Stimulated activated CD8-positive, alpha-beta memory T cell treated with anti-CD3 and anti-CD28 coated beads, Interleukin-7, amount 100 ng/mL, for 1 hour (primary cell): ENCODE results near the gene PRSS2.
"Not testable (repeated sequence)": the region's sequence is repeated elsewhere in the genome, so short reads cannot be mapped to it uniquely, and the experiment has no call there.

Experiments
- DNase-seq, 2 donors: peaks; one replicate each; pipeline ENCODE4 v3.0.0-alpha.2; 2020; ENCODE audit warnings: low read depth in 2 of 2

PRSS2 gene

DNA sequence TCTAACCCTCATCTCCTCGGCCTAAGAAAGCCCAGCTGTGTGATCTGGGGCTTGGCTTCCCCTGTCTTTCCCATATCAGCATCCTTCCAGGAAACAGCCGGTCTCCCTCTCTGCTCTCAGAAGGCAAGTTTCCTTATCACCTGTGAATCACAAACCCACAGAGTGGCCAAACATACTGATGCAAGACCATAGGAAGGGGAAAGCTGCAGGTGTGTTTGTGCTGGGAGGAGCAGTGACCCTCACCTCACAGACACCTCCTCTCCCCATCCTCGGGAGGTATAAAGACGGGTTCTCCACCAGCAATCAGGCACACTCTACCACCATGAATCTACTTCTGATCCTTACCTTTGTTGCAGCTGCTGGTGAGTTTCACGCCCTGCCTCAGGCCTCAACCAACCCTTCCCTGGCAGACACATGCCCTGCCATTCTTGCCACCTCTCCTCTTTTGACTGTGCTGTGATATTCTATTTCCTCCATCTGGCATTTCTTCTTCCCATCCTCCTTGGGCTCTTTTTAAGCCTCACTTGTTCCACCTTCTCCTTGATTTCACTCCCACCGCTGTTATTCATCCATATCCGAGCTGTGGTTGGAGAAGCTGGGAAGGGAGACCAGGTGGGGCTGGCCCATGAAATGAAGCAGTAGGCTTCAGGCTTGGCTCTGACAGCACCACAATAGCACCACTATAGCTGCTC is at the start of gene PRSS2:
PRSS2 (plus strand) TSS at position 310 of the 692 bp plus-strand sequence; CDS start at position 323, 13 bp downstream.
- no peak for DNase-seq

DNA sequence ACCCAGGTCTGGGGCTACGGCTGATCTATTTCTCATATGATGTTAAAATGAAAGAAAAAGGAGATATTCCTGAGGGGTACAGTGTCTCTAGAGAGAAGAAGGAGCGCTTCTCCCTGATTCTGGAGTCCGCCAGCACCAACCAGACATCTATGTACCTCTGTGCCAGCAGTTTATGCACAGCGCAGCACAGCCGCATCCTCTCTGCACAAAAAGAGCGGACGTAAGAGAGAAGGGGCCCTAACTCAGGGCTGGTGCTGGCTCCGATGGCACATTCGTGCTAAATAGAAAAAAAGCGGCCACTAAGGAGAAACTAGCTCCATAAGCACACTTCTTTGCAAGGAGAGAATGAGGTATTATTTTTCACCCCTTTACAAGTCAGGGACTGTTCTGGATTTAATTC is 49.8 kb upstream of the PRSS2 start:
- no peak for DNase-seq

DNA sequence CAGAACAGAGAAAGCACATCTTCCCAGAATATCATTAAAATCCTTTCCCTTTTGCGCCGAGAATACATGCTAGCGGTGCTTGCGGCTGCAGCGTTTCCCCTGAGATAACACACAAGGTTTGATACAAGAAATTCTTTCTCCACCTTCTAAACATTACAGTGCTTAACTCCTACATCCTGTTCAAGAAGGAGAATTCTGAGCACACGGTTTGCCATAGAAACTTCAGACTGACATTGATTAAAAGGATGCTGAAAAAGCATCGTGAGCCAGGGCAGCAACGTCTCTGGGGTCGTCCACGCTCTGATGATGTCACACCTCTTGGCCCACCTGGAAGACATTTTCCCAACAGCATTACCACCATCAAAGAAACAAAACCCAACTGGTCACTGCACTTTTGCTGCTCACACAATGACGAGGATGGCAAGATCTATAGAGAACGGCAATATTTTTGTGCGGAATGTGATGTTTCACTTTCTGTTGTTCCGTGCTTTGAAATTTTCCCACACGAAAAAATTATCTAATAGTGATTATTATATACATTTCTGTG is 48.4 kb upstream of the PRSS2 start:
- no peak for DNase-seq

DNA sequence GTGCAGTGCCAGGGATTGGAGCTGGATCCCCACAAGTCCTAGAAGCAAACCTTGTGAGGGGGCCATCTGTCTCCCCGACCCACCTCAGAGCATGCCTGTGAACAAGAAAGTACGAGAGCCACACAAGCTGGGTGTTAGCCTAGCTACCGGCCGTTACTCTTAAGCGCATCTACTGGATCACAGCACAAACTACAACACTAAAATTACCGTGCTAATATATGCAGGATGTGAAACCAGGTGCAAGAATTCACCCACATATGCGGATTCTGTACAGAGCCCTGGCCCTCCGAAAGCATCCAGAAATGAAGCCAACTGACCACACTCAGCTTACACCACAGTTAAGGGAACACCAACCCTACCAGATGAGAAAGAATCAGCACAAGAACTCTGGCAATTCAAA is 37.5 kb upstream of the PRSS2 start:
- no peak for DNase-seq

DNA sequence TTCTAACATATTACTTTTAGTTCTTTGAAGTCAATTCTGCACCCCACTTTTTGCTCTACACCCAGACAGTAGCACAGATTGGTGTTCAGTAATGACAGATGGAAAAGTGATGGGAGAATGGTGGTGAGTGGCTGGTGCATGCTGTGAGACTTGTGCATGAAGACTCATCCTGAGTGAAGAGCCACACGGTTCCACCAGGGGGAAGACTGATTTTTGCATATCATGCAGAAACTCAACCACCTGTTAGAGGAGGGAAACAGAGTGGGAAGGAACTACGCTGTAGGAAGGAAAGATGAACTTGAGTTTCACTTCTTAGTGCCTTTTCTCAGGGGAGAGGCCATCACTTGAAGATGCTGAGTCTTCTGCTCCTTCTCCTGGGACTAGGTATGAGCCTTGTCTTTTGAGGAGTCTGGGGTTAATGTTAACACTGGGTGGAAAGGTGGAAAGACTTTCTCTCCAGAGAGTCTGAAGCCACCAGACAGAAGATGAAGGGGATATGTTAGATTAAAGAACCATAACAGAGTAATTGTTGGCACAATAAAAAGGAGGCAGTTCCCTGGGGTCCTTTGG is 30.8 kb upstream of the PRSS2 start:
- DNase-seq = no peak

DNA sequence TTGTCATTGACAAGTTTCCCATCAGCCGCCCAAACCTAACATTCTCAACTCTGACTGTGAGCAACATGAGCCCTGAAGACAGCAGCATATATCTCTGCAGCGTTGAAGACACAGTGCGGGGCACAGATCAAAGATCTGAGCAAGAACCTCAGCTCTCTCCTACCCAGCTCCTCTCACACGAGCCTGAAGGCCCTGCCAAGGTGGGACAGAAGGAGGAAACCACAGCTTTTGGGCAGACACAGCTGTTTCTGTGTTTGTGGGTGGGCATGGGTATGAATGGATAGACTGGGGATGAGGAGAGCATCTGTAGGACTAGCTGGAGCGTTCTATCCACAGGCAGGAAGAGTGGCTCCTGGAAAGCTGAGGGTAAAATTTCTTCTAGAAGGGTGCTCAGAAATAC is 30.0 kb upstream of the PRSS2 start:
- DNase-seq = no peak

DNA sequence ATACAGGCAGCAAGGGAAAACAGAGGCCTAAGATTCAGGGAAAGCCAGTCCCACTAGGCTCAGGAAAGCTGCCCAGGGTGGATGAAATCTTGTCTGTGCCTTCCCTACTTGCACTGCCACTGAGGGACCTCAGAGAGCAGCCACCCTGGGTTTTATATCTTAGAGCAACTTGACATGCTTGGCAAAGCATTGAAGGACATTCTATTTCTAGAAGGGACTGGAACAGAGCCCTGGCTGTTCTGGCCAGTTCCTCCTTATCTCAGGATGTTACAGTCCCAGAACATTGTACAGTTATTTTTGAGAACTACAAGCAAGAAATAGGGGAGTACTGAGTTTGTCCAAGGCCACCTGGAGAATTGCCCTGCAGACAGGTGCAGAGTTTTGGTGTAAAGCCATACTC is 28.8 kb upstream of the PRSS2 start:
- not testable (repeated sequence) for DNase-seq

DNA sequence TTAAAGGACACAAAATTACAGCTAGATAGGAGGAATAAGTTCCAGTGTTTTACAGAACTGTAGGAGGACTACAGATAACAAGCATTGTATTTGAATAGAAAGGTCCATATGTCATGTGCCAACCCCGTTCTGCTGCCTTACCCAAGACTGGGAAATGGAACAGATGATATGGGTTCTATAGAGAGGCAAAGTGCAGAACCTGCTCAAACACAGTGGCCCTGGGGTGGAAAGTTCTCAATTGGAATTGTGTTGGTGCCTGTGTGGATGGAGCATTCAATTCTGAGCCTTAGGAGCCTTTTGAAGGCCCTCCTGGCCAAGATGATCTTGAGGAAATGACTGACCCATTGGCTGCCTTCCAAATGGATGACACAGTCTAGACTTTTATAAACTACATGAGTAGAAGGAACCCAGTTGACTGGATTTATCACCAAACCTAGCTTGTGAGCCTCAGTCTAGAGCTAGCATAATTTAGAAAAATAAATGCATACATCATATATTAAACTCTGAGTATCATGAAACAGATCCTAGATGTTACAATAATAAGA is 25.6 kb upstream of the PRSS2 start:
- DNase-seq = no peak

DNA sequence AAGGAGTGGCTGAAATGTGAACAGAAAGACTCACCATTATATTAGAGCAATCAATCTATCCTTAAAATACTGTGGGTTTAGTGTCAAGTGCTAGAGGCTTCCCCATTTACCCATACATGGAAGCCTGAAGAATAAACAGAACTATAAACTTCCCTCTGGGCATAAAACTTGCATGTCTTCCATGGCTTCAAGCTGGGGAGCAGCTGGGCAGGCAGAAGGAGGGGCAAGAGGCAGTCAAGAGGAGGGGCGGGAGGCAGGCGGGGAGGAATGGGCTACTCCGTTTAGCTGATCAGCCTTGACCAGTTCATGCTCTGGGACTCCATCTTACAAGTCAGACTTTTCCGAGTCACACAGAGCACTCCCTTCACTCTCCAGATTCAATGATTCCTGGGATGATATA is 25.0 kb upstream of the PRSS2 start:
- DNase-seq = no peak

DNA sequence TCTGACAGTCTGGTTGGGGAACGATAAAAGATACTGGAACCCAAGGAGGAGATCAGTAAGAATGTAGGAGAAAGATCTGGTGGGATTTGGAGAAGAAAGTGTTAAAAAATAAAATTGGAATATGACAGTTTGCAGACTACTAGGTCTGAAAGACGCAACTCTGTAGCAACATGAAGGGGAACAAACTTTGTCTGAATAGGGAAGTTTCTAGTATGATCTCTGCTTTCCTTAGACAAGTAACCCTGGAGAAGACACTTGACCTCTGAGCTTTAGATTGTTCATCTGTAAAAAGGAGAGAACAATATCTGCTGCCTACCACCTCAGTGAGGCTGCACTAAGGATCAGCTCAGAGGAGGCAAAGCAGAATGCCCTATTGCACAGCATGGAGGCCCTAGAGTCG is 24.5 kb upstream of the PRSS2 start:
- no peak for DNase-seq

DNA sequence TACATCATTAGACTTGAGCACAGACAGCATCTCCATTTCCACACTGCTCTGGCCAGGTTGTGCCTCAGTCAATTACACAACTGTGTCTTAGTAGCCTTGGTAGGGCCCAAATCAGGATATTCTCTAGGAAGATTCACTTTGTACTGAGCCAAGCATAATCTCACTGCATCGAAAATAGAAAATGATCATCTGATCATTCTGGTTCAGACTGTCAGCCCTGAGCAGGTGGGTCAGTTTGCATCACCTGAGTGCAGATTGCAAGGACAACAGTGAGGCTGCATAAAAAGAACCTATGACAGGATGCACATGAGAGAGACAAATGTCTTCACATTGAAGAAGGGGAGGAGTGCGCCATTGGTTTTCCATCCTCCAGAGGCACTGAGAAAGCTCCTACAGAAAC is 22.4 kb upstream of the PRSS2 start:
- DNase-seq = not testable (repeated sequence)

DNA sequence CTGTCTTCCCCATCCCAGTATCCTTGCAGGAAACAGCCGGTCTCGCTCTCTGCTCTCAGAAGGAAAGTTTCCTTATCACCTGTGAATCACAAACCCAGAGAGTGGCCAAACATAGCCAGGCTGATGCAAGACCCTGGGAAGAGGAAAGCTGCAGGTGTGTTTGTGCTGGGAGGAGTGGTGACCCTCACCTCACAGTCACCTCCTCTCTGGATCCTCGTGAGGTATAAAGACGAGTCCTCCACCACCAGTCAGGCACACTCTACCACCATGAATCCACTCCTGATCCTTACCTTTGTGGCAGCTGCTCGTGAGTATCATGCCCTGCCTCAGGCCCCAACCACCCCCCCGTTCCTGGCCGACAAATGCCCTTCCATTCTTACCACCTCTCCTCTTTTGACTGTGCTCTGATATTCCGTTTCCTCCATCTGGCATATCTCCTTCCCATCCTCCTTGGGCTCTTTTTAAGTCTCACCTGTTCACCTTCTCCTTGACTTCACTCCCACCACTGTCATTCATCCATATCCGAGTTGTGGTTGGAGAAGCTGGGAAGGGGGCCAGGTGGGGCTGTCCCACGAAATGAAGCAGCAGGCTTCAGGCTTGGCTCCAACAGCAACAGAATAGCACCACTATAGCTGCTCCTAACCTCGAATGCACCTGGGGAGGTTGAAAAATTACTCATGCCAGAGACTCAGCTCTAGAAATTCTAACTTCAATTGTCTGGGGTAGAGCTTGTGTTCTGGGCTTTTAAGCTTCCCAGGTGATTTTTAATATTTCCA is 21.4 kb upstream of the PRSS2 start, which contains the start of gene PRSS1:
PRSS1 (plus strand) TSS at position 255 of the 776 bp plus-strand sequence; CDS start at position 268, 13 bp downstream.
- DNase-seq = no peak

DNA sequence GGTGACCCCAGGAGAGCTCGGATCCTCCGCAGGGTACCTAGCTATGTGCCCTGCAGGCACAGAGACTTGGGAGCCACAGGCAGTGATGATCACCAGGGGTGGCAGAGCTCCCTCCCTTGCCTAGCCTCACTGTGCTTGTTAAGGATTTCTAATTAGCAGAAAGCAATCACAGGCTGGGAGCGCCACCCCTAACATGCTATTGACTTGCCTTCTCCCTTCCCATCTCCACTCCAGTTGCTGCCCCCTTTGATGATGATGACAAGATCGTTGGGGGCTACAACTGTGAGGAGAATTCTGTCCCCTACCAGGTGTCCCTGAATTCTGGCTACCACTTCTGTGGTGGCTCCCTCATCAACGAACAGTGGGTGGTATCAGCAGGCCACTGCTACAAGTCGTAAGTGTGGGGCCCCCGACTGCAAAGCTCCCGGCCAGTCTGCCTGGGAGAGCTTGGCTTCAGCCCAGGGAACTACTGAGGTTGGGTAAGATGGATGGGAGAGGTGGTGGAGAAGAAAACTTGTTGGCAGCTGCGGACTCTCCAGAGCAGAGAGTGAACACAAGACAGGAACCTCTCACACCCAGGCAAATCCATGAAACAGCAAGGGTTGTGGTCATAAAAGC is 20.3 kb upstream of the PRSS2 start:
- DNase-seq = no peak

DNA sequence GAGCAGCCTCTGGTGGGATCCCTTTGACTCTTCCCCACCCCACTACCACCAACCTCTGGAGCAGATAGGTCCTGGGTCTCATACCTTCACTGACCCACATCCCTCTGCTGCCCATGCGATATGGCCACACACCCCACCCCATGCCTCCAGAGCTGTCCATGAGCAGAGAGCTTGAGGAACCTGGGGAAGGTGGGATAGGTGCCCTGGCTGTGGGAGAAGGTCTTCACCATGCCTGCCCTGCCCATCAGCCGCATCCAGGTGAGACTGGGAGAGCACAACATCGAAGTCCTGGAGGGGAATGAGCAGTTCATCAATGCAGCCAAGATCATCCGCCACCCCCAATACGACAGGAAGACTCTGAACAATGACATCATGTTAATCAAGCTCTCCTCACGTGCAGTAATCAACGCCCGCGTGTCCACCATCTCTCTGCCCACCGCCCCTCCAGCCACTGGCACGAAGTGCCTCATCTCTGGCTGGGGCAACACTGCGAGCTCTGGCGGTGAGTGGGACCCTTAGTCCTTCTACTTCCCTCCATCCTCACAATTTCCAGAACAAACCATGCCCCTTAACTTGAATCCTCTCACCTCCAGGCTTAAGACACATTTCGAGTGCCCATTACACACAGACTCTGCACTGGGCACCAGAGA is 19.1 kb upstream of the PRSS2 start:
- not testable (repeated sequence) for DNase-seq

DNA sequence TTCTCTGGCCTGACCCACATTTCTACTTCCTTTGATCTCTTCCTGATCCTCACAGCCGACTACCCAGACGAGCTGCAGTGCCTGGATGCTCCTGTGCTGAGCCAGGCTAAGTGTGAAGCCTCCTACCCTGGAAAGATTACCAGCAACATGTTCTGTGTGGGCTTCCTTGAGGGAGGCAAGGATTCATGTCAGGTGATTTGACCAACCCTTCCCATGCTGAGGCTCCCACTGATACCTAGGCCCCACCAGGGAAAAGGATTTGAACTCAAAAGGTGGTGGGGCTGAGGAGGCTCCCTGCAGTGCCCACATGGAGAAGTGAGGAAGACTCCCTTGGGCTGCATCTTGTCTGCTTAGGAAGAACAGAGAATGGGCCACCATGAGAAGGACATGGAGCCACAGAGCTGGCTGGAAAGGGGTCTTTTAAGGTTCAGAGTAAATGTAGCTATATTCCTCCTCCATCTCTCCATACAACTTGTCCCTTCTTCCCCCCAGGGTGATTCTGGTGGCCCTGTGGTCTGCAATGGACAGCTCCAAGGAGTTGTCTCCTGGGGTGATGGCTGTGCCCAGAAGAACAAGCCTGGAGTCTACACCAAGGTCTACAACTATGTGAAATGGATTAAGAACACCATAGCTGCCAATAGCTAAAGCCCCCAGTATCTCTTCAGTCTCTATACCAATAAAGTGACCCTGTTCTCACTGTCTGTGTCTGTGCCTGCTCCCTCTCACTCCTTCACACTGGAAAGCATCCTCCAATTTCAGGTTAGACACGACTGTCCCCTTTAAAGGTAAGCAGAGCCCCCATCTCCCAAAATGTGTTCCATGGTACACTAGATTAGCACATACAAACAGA is 18.2 kb upstream of the PRSS2 start:
- DNase-seq = no peak

DNA sequence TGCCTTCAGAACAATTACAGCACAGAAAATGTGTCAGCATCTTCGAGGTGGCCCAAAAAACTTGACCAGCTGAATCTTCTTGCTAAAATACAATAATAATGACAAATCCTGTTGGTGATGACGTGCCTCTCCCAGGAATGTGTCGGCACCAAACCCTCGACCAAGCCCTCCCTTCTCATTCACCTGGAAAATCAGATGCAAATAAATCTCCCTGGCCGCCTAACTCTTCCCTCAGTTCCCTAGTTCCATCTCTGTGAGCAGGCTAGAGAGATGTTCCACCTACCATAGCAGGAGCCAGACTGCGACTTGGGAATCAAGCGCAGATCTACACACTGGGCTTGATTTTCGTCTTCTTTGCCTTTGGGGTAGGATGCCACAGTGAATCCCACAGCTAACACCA is 17.4 kb upstream of the PRSS2 start:
- no peak for DNase-seq

DNA sequence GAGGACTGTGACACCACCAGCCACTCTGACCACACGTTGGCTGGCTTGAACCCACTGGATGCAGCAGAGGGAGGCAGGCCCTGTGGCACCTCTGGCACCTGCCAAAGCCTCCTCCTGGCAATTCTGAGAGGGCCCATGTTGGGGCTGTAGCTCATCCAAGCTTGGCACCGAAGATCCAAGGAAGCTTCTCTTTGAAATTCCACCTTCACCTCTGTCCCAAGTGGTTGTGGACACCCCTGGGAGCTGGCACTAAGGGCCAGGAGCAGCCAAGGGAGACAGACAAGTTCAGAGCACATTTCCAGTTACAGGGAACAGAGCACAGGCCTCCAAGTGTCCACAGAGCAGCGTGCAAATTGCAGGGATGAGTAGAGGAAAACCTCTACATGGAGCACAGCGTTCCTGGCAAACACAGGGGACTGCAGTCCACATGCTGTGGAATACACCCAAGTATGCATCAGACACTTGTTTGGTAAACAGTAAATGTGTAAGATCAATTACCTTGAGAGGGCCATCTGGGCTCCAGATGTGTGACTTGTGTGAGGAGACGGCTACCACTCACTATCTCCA is 16.8 kb upstream of the PRSS2 start:
- not testable (repeated sequence) for DNase-seq

DNA sequence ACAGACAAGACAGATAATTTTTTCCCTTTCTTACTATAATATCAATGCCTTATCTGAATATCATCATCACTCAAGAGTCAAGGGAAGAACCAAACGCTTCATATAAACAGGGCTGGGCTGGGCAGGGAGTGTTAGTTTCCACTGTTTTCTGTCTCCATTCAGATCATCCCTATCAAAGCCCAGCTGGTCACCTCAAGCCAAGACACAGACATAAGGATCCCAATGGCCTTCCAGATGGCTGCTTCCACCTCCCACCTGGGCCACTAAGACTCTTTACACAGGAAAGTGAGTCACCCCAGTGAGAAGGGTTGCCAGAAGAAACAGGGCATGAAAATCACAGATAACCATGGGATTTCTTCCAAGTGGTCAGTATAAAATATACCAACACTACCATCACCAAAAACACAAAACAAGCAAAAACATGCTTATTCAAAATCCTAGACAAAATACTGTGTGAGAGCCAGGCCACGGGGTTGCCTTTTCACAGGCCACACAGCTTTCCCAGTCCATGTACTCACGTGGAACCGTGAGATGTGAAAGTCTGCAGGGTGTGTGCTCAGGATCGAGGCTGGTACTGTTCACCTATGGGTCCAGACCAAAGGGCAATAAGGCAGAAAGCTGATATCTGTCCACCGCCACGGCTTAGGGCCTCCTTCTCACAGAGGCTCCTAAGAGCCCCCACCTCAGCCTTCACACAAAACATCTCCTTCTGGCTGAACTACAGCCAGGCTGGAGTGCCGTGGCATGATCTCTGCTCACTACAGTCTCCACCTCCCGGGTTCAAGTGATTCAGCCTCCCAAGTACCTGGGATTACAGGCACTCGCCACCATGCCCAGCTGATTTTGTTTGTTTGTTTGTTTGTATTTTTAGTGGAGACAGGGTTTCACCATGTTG is 15.8 kb upstream of the PRSS2 start:
- DNase-seq = no peak

DNA sequence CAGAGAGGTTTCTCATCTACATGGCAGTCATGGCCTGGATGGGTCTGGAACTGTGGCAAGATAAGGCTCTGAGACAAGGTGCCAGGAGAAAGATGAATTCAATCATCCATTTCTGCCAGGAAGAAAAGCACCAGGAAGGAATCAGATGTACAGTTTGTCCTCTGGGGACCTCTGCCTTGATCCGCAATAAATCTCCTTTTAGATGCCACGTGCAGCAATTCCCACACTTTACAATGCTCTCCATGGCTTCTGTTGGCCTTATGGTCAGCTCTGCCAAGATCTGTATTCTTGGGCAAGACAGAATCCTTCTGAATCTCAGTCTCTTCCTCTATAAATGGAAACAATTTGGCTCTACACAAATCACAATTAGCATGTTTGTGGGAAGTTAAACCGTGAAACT is 12.5 kb upstream of the PRSS2 start:
- not testable (repeated sequence) for DNase-seq
